Testis (tissue), 3 donors: ENCODE measurements around the gene PAPOLA. TPM values are rescaled to one million over a fixed set of nuclear protein-coding genes. Genes with fewer than 3 reads are reported as not detected.

Experiments used
- DNase-seq: peaks from one replicate; pipeline ENCODE4 v3.0.0-alpha.2; 2019
- H3K27ac ChIP-seq, 2 donors: fragments of 200-600 bp; sonication (generic); one replicate each; pipeline ENCODE4 v1.5.1; 2019
- H3K27me3 ChIP-seq: fragments of 200-600 bp; sonication (generic); one replicate; pipeline ENCODE4 v1.5.1; 2019
- H3K36me3 ChIP-seq: fragments of 200-600 bp; sonication (generic); one replicate; pipeline ENCODE4 v1.5.1; 2017; ENCODE audit warnings: low read depth; ENCODE audit errors: missing control alignments
- H3K4me1 ChIP-seq: fragments of 200-600 bp; sonication (generic); one replicate; pipeline ENCODE4 v1.5.1; 2019
- H3K4me3 ChIP-seq, 2 donors: fragments of 200-600 bp; sonication (generic); one replicate each; pipeline ENCODE4 v1.5.1; 2017 to 2019
- H3K9me3 ChIP-seq: fragments of 200-600 bp; sonication (generic); one replicate; pipeline ENCODE4 v1.5.1; 2017
- CTCF ChIP-seq, 3 experiments: fragments of 450-650 bp in 2 of 3; fragments of 200-600 bp in 1 of 3; sonication (generic) in 1 of 3; IDR thresholded peaks; one replicate each; pipeline ENCODE4 v1.5.1; 2016 to 2019; ENCODE audit warnings: antibody characterized with exemption in 3 of 3, mild to moderate bottlenecking in 2 of 3, moderate library complexity in 1 of 3
- POLR2A ChIP-seq: fragments of 450-650 bp; IDR thresholded peaks from one replicate; pipeline ENCODE4 v1.6.1; 2017; ENCODE audit warnings: antibody characterized with exemption, mild to moderate bottlenecking, moderate library complexity
- WGBS, 2 donors: methylation state at CpG; one replicate each; pipeline ENCODE4 v1.1.5; 2018; 5-methylcytosine and 5-hydroxymethylcytosine counted together
- intact Hi-C: fragments of 100-400 bp; cut with DNase I; formaldehyde crosslinking; loops from one replicate; pipeline ENCODE4 v1.15.1; 2023; ENCODE audit warnings: low total_unique reads
- polyA plus RNA-seq: library from polyadenylated mRNA; stranded (reverse); fragments of 350-450 nt; fragmentation: Illumina TruSeq; extraction: RNeasy Lipid Tissue Mini Kit (QIAGEN cat#74804); gene quantifications from one replicate; pipeline ENCODE4 v1.2.3, GENCODE V29; 2014; ENCODE audit warnings: low read depth, low replicate concordance; ENCODE audit not compliant: insufficient read depth
- total RNA-seq, 2 donors: library from RNA; depleted of rRNA; stranded (reverse); fragments of >200 nt; gene quantifications; one replicate each; pipeline ENCODE4 v1.2.3, GENCODE V29; 2016

Gene PAPOLA
- total and polyA plus RNA-seq, 3 donors from 2014 or later, result 166 to 255 (median 194) TPM

GRCh38 chr14:96581026-96581425 lies 78.8 kb downstream of the PAPOLA start:
- intact Hi-C loops, result no loop called here
- no peak for TF ChIP-seq POLR2A
- TF ChIP-seq CTCF (IDR thresholded peaks at IDR 0.05), result no peak
- H3K9me3 ChIP-seq, result no peaks in the 10 kb centered on the region
- H3K4me3 ChIP-seq, result no peak overlapping the region
- no peaks in the 10 kb centered on the region for H3K27me3 ChIP-seq
- WGBS, 2 donors, result 60 to 67% methylated on average over 8 of the region's 8 CpGs
- no peak for DNase-seq
- H3K4me1 ChIP-seq, result no peaks in the 10 kb centered on the region
- H3K27ac ChIP-seq, result no peak overlapping the region
- no peaks in the 10 kb centered on the region for H3K36me3 ChIP-seq

GRCh38 chr14:96581902-96582301 lies 79.7 kb downstream of the PAPOLA start:
- H3K27me3 ChIP-seq, result no peaks in the 10 kb centered on the region
- no peak overlapping the region for H3K27ac ChIP-seq
- H3K4me3 ChIP-seq, result no peak overlapping the region
- no peaks in the 10 kb centered on the region for H3K9me3 ChIP-seq
- H3K36me3 ChIP-seq, result no peaks in the 10 kb centered on the region
- 90 to 98% methylated on average over 7 of the region's 7 CpGs for WGBS, 2 donors
- intact Hi-C loops, result no loop called here
- H3K4me1 ChIP-seq, result no peaks in the 10 kb centered on the region
- TF ChIP-seq POLR2A (no peak), CTCF (IDR thresholded peaks at IDR 0.05) (no peak)
- DNase-seq, result no peak

- Histone ChIP-seq H3K27ac (no peak overlapping the region), H3K36me3 (no peaks in the 10 kb centered on the region), H3K27me3 (no peaks in the 10 kb centered on the region), H3K4me1 (no peaks in the 10 kb centered on the region), H3K4me3 (no peak overlapping the region), H3K9me3 (no peaks in the 10 kb centered on the region)
- TF ChIP-seq CTCF (IDR thresholded peaks at IDR 0.05), result no peak
- DNase-seq, result no peak
- intact Hi-C loops, result no loop called here
- WGBS, 2 donors, result 85 to 88% methylated on average over 12 of the region's 12 CpGs
These were observed 80.3 kb downstream of the PAPOLA start for GRCh38 chr14:96582411-96582961.

GRCh38 chr14:96582995-96583394 lies 80.8 kb downstream of the PAPOLA start:
- whole genome bisulfite sequencing, 2 donors, result 75 to 78% methylated on average over 4 of the region's 4 CpGs
- DNase-seq, result no peak
- TF ChIP-seq POLR2A (no peak), CTCF (IDR thresholded peaks at IDR 0.05) (no peak)
- Histone ChIP-seq H3K36me3 (no peaks in the 10 kb centered on the region), H3K27me3 (no peaks in the 10 kb centered on the region), H3K27ac (no peak overlapping the region), H3K9me3 (no peaks in the 10 kb centered on the region), H3K4me1 (no peaks in the 10 kb centered on the region), H3K4me3 (no peak overlapping the region)
- intact Hi-C loops, result no loop called here

GRCh38 chr14:96583569-96584041 lies 81.4 kb downstream of the PAPOLA start:
- H3K27ac ChIP-seq, result no peak overlapping the region
- TF ChIP-seq CTCF (IDR thresholded peaks at IDR 0.05) (no peak), POLR2A (no peak)
- 76 to 77% methylated on average over 7 to 10 of the region's 10 CpGs for WGBS, 2 donors
- H3K4me3 ChIP-seq, result no peak overlapping the region
- no peaks in the 10 kb centered on the region for H3K4me1 ChIP-seq
- no peaks in the 10 kb centered on the region for H3K9me3 ChIP-seq
- no peaks in the 10 kb centered on the region for H3K27me3 ChIP-seq
- intact Hi-C loops, result no loop called here
- no peaks in the 10 kb centered on the region for H3K36me3 ChIP-seq
- no peak for DNase-seq
